Lower leg skin (tissue), 4 donors: ENCODE results near the gene MYOF. TPM values are rescaled to one million over a fixed set of nuclear protein-coding genes. Genes with fewer than 3 reads are reported as not detected.

ENCODE experiments used
- DNase-seq, 2 donors: peaks; one replicate each; pipeline ENCODE4 v3.0.0-alpha.2; 2019; ENCODE audit warnings: low spot score in 2 of 2
- H3K4me3 ChIP-seq: fragments of 200-600 bp; sonication (generic); 2 replicates; pipeline ENCODE4 v1.5.1; 2017; ENCODE audit warnings: mild to moderate bottlenecking, low read depth; ENCODE audit not compliant: poor library complexity, severe bottlenecking
- POLR2A ChIP-seq, 2 donors: fragments of 450-650 bp; IDR thresholded peaks; one replicate each; pipeline ENCODE4 v1.6.1; 2016 to 2017; ENCODE audit warnings: antibody characterized with exemption in 2 of 2, mild to moderate bottlenecking in 1 of 2, moderate library complexity in 1 of 2
- WGBS, 2 donors: methylation state at CpG; one replicate each; pipeline ENCODE4 v1.1.5; 2018; 5-methylcytosine and 5-hydroxymethylcytosine counted together
- intact Hi-C: fragments of 100-400 bp; cut with DNase I; formaldehyde crosslinking; loops from one replicate; pipeline ENCODE4 v1.15.0; 2023; ENCODE audit warnings: low total_unique reads
- total RNA-seq, 4 donors: library from RNA; depleted of rRNA; stranded (reverse); fragments of >200 nt; gene quantifications; one replicate each; pipeline ENCODE4 v1.1.0, GENCODE V29; 2016
- TF ChIP-seq, protein P1 (sequence below), 3 donors: fragments of 450-650 bp; IDR thresholded peaks; one replicate each; pipeline ENCODE4 v1.5.1; 2016; ENCODE audit warnings: antibody characterized with exemption in 3 of 3, mild to moderate bottlenecking in 3 of 3, moderate library complexity in 2 of 3

The MYOF gene
- total RNA-seq, 4 donors from 2014 or later, result 65.5 to 129 (median 90.3) TPM

DNA sequence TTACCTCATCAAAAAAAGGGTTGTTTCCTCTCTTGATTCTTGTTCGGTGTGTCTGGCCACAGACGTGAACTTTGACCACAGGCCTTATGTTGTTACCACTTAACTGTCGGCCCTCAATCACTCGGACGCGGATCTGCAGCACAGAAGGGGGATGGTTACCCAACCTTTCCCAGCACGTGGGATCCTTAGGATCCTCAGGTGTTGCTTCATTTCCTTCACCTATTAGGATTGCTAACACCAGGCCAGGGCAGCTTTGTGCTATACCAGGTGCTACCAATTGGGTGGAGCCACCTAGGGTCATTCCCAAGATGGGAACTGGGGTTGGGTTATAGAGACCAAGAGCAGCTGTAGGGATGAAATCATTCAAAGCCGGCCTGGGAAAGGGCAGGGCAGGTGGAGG lies 73.4 kb downstream of the MYOF start:
- TF ChIP-seq, protein P1, sequence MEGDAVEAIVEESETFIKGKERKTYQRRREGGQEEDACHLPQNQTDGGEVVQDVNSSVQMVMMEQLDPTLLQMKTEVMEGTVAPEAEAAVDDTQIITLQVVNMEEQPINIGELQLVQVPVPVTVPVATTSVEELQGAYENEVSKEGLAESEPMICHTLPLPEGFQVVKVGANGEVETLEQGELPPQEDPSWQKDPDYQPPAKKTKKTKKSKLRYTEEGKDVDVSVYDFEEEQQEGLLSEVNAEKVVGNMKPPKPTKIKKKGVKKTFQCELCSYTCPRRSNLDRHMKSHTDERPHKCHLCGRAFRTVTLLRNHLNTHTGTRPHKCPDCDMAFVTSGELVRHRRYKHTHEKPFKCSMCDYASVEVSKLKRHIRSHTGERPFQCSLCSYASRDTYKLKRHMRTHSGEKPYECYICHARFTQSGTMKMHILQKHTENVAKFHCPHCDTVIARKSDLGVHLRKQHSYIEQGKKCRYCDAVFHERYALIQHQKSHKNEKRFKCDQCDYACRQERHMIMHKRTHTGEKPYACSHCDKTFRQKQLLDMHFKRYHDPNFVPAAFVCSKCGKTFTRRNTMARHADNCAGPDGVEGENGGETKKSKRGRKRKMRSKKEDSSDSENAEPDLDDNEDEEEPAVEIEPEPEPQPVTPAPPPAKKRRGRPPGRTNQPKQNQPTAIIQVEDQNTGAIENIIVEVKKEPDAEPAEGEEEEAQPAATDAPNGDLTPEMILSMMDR (IDR thresholded peaks at IDR 0.05), result no peak
- TF ChIP-seq POLR2A (IDR thresholded peaks at IDR 0.05), result no peak
- intact Hi-C loops, result no loop called here
- 82 to 83% methylated on average over 8 of the region's 8 CpGs for WGBS, 2 donors
- H3K4me3 ChIP-seq, result no peak overlapping the region
- no peak for DNase-seq

DNA sequence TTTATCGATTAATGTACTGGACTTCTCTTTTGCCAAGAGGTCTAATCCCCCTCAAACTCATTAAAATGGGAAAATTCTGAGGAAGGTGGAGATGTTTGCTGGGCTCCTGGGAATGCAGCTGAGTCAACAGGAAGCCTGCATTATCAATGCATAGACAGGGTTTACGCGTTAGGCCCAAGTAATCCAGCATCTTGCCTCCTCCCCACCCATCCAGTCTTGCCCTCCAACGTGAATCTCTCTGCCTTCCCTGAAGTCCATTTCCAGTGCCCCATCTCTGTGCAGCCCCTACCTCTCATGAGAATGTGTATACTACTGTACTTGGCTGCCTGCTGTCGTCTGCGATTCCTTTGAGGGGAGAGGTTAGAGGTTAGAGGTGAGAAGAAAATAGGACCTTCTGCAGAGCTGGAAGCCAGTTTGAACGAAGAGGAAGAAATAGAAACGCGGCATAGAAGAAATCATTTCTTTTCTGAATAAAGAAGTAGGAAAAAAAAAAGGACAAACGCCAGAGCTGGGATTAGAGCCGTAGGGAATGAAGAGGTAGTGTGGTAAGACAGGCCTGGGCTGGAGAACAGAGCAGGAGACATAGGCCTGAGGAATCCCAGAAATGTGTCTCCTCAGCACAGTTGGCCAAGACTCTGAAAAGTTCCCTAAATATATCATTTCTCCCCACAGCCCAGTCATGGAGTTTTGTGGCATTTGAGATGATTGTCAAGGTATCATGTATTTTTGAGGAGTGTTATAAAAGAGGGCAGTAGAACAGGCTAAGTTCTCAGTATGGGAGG lies 75.6 kb downstream of the MYOF start:
- 61% methylated on average over 11 of the region's 11 CpGs for whole genome bisulfite sequencing, 2 donors
- intact Hi-C loops, result no loop called here
- TF ChIP-seq POLR2A (IDR thresholded peaks at IDR 0.05), result no peak
- TF ChIP-seq, protein P1 (IDR thresholded peaks at IDR 0.05), result no peak
- H3K4me3 ChIP-seq, result no peak overlapping the region
- DNase-seq, result no peak

DNA sequence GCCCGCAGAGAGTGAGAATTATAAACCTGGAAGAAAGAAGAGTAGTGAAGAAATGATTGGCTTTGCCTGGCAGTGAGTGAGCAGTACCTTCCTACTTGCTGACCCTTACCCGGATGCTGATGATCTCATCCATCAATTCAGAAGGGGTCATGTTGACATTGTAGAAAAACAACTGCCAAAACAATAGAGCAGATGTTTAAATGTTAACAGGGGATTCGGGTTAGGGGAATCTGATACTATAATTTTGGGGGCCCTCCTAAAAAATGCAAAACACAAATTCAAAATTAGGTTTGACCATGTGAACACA lies 78.1 kb downstream of the MYOF start:
- no peak for DNase-seq
- WGBS, 2 donors, result 76 to 80% methylated on average over 3 of the region's 3 CpGs
- H3K4me3 ChIP-seq, result no peak overlapping the region
- TF ChIP-seq, protein P1 (IDR thresholded peaks at IDR 0.05), result no peak
- no peak for TF ChIP-seq POLR2A (IDR thresholded peaks at IDR 0.05)
- intact Hi-C loops, result no loop called here

DNA sequence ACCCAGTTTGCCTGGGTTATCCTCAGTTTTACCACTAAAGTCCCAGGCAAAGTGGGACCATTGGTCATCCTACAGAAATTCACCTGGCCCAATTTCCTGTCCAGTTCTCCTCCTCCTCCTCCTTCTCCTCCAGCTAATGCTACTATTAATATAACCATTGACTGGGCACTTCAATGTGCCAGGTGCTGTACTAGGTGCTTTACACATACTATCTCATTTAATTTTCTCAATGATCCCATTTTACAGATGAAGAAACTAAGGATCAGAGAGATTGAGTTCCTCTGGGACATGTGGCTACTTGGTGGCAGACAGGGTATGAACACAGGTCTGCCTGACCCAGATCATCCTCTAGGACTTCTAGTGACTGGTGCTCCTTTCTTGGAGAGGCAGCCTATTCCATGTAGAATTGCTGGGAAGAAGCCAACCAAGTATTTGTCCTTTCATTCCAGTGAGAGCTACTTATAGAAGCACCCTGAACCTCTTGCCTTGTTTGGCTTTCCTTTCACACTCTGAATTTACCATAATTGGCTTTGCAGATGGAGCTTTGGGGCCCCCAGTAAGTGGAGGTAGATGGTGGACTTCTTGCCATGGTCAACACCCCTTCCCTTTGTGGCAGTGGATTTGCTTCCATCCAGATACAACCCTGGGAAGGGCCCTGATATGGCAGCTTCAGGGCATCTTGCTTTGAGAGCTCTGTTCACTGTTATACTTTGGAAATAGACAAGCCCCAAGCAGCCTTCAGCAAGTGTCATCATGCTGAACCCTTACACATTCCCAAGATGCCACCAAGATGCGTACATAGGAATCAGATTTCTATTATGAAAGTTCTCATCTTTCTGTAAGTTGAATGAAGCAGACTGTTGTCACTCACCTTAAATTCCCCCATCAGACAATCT lies 78.7 kb downstream of the MYOF start:
- TF ChIP-seq POLR2A (IDR thresholded peaks at IDR 0.05), result no peak
- TF ChIP-seq, protein P1 (IDR thresholded peaks at IDR 0.05), result no peak
- WGBS, 2 donors, result 67 to 81% methylated on average over 1 of the region's 1 CpG
- intact Hi-C loops, result no loop called here
- H3K4me3 ChIP-seq, result no peak overlapping the region
- no peak for DNase-seq

DNA sequence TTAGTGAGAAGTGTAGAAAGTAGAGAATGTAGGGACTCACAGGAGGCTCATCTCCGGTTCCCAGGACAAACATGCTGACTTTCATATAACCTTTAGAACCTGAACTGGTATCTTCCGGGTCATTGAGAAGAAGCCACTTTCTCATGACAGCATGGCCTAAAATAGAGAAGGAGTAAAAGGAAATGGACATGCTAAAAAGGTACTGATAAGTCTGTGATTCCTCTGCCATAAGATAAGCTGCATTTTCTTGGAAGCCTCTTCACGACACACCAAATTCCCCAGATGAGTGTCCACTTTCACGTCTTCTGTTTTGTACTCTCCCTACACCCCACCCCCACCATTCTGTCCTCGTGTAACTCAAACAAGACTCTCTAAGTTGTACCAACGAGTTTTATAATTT lies 79.9 kb downstream of the MYOF start:
- H3K4me3 ChIP-seq, result no peak overlapping the region
- WGBS, 2 donors, result 68 to 87% methylated on average over 6 of the region's 6 CpGs
- TF ChIP-seq, protein P1 (IDR thresholded peaks at IDR 0.05), result no peak
- TF ChIP-seq POLR2A (IDR thresholded peaks at IDR 0.05), result no peak
- intact Hi-C loops, result no loop called here
- DNase-seq, result no peak
